Measurements from ENCODE around the gene FRMD4B.

DNA sequence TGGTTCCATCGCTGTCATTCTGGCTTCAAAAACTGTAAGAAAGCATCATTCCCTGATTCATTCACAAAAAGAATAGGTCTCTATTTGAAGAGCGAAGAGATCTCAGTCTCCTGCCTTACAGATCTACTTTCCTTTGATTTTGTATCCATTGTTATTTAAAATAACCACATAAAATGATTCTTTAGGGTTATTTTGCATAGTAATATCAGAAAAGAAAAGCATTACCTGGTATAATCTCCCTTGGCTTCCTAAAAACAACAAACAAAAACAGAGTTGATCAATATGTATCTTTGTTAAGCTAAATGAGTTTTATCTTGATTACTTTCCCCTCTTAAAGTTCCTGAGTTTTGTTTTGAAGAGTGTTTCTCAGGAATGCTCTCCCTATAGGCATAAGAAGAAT lies 136.9 kb downstream of the FRMD4B start:
- TF ChIP-seq EZH2 (IDR thresholded peaks at IDR 0.05; ENCODE audit: insufficient read depth, poor library complexity, severe bottlenecking) (no peak), EZH2phosphoT487 (IDR thresholded peaks at IDR 0.05; ENCODE audit: insufficient read depth, low read depth) (no peak)
